SK-N-SH (cell line): ENCODE data around the gene CEP112. TPM values are rescaled to one million over a fixed set of nuclear protein-coding genes. Genes with fewer than 3 reads are reported as not detected.

Source experiments
- CTCF ChIA-PET: fragments of 300-600, 350-600 bp; formaldehyde crosslinking; extraction: SDS; loops from one replicate; lab custom pipeline; 2021; lab: Yijun Ruan, JAX
- POLR2A ChIA-PET: fragments of 350-600 bp; sonication (Branson Sonifier 250); formaldehyde crosslinking; extraction: SDS; loops from one replicate; lab custom pipeline; 2020; ENCODE audit warnings: antibody characterized with exemption, inconsistent platforms; lab: Yijun Ruan, JAX
- DNase-seq: peaks from one replicate; pipeline ENCODE4 v3.0.0; 2012
- H2AFZ ChIP-seq: fragments of 200-600 bp; sonication (generic); 2 replicates; pipeline ENCODE4 v1.8.1; 2016; ENCODE audit warnings: antibody characterized with exemption, mild to moderate bottlenecking, low read depth
- H3F3A ChIP-seq: fragments of 200-600 bp; sonication (generic); replicated peaks from 2 replicates; pipeline ENCODE3; 2016; ENCODE audit warnings: antibody characterized with exemption, mild to moderate bottlenecking; ENCODE audit not compliant: insufficient read depth
- H3K27ac ChIP-seq, 2 experiments: fragments of 200-500 bp in 1 of 2; fragments of 200-600 bp in 1 of 2; sonication (Bioruptor generic) in 1 of 2; sonication (generic), shearing (Covaris generic) in 1 of 2; 2 replicates each; pipeline versions ENCODE4 v1.5.1 to v1.6.1; 2014 to 2016; ENCODE audit warnings: low read depth in 2 of 2, inconsistent platforms in 1 of 2, low read length in 1 of 2, mild to moderate bottlenecking in 1 of 2, mixed read lengths in 1 of 2
- H3K27me3 ChIP-seq: fragments of 200-600 bp; sonication (generic), shearing (Covaris generic); 2 replicates; pipeline ENCODE4 v1.6.1; 2016; ENCODE audit warnings: mixed run types; ENCODE audit not compliant: insufficient read depth
- H3K36me3 ChIP-seq, 2 experiments: fragments of 200-500 bp in 1 of 2; fragments of 200-600 bp in 1 of 2; sonication (Bioruptor generic) in 1 of 2; sonication (generic) in 1 of 2; replicated peaks in 1 of 2; 2 replicates each; pipeline versions ENCODE3 to v1.5.1; 2014 to 2016; ENCODE audit warnings: low read length in 1 of 2, mild to moderate bottlenecking in 1 of 2; ENCODE audit not compliant: insufficient read depth in 2 of 2, control insufficient read depth in 1 of 2
- H3K4me1 ChIP-seq, 2 experiments: fragments of 200-500 bp in 1 of 2; fragments of 200-600 bp in 1 of 2; sonication (Bioruptor generic) in 1 of 2; sonication (generic), shearing (Covaris generic) in 1 of 2; 2 replicates each; pipeline versions ENCODE4 v1.5.1 to v1.6.1; 2014 to 2016; ENCODE audit warnings: low read depth in 1 of 2, low read length in 1 of 2, mixed run types in 1 of 2; ENCODE audit not compliant: insufficient read depth in 2 of 2, control insufficient read depth in 1 of 2
- H3K4me2 ChIP-seq: fragments of 200-600 bp; sonication (generic), shearing (Covaris generic); 2 replicates; pipeline ENCODE4 v1.6.1; 2017; ENCODE audit warnings: mixed run types
- H3K4me3 ChIP-seq, 2 experiments: fragments of 200-500 bp in 1 of 2; fragments of 200-600 bp in 1 of 2; sonication (Bioruptor generic) in 1 of 2; sonication (generic), shearing (Covaris generic) in 1 of 2; 2 replicates each; pipeline versions ENCODE4 v1.5.1 to v1.8.1; 2014 to 2016; ENCODE audit warnings: low read depth in 2 of 2, inconsistent platforms in 1 of 2, low read length in 1 of 2, mild to moderate bottlenecking in 1 of 2, mixed read lengths in 1 of 2, moderate library complexity in 1 of 2
- H3K79me2 ChIP-seq: fragments of 200-600 bp; sonication (generic); 2 replicates; pipeline ENCODE4 v1.8.1; 2017; ENCODE audit warnings: mild to moderate bottlenecking; ENCODE audit not compliant: insufficient read depth
- H3K9ac ChIP-seq: fragments of 200-600 bp; sonication (generic); 2 replicates; pipeline ENCODE4 v1.6.1; 2017; ENCODE audit warnings: mixed run types
- H3K9me2 ChIP-seq: fragments of 200-600 bp; sonication (generic); 2 replicates; pipeline ENCODE4 v1.6.1; 2017; ENCODE audit warnings: mixed run types
- H3K9me3 ChIP-seq: fragments of 200-600 bp; sonication (generic); 2 replicates; pipeline ENCODE4 v1.6.1; 2017; ENCODE audit warnings: mixed run types, mild to moderate bottlenecking, moderate library complexity
- H4K20me1 ChIP-seq: fragments of 200-600 bp; sonication (generic); 2 replicates; pipeline ENCODE4 v1.6.1; 2017; ENCODE audit warnings: mild to moderate bottlenecking, mixed run types; ENCODE audit not compliant: insufficient read depth
- CHD2 ChIP-seq: fragments of 150-350 bp; IDR thresholded peaks from 2 replicates; pipeline ENCODE4 v1.6.1; 2018; ENCODE audit warnings: low read length; ENCODE audit not compliant: partially characterized antibody
- FOSL2 ChIP-seq: IDR thresholded peaks from 2 replicates; pipeline ENCODE4 v1.4.0; 2012; ENCODE audit warnings: low read depth, mild to moderate bottlenecking, moderate library complexity, borderline replicate concordance
- FOXJ3 ChIP-seq: sonication (generic); formaldehyde crosslinking; IDR thresholded peaks from 2 replicates; pipeline ENCODE4 v1.5.1; 2020; ENCODE audit warnings: mild to moderate bottlenecking, missing genetic modification reagents
- MEF2A ChIP-seq: IDR thresholded peaks from 2 replicates; pipeline ENCODE4 v1.4.0; 2012; ENCODE audit warnings: low read depth, borderline replicate concordance
- MXI1 ChIP-seq: IDR thresholded peaks from 2 replicates; pipeline ENCODE4 v1.6.1; 2012; ENCODE audit warnings: mild to moderate bottlenecking, low read depth, low read length, improper control_type of control experiment
- NFIC ChIP-seq: IDR thresholded peaks from 2 replicates; pipeline ENCODE4 v1.4.0; 2012; ENCODE audit warnings: borderline replicate concordance
- NRF1 ChIP-seq: IDR thresholded peaks from 2 replicates; pipeline ENCODE4 v1.6.1; 2012; ENCODE audit warnings: low read depth, mild to moderate bottlenecking, low read length
- POLR2AphosphoS5 ChIP-seq: IDR thresholded peaks from 2 replicates; pipeline ENCODE4 v1.6.1; 2012; ENCODE audit warnings: low read depth, low read length
- RCOR1 ChIP-seq: fragments of 150-350 bp; IDR thresholded peaks from 2 replicates; pipeline ENCODE4 v1.6.1; 2017; ENCODE audit warnings: antibody characterized with exemption, low read length
- RXRA ChIP-seq: IDR thresholded peaks from 2 replicates; pipeline ENCODE4 v1.4.0; 2012; ENCODE audit warnings: low read depth, mild to moderate bottlenecking, borderline replicate concordance
- TAF1 ChIP-seq: IDR thresholded peaks from 2 replicates; pipeline ENCODE4 v1.6.1; 2012; ENCODE audit warnings: low read depth, mild to moderate bottlenecking, low read length, moderate library complexity, borderline replicate concordance
- TEAD4 ChIP-seq: IDR thresholded peaks from 2 replicates; pipeline ENCODE4 v1.4.0; 2012; ENCODE audit warnings: mild to moderate bottlenecking, borderline replicate concordance; ENCODE audit not compliant: insufficient read depth
- YY1 ChIP-seq: IDR thresholded peaks from 2 replicates; pipeline ENCODE4 v1.4.0; 2012; ENCODE audit warnings: low read depth, mild to moderate bottlenecking
- polyA plus RNA-seq, 3 experiments: library from polyadenylated mRNA; depleted of rRNA; stranded (reverse); fragments of >200 nt; gene quantifications; 2 replicates each; pipeline ENCODE4 v1.2.3, GENCODE V29; 2012
- TF ChIP-seq, protein P1 (sequence below): IDR thresholded peaks from 2 replicates; pipeline ENCODE4 v1.4.0; 2012; ENCODE audit warnings: low read depth
- TF ChIP-seq, protein P2 (sequence below): fragments of 150-350 bp; IDR thresholded peaks from 2 replicates; pipeline ENCODE4 v1.6.1; 2016; ENCODE audit warnings: mild to moderate bottlenecking, low read depth, low read length
- TF ChIP-seq, protein P3 (sequence below): IDR thresholded peaks from 2 replicates; pipeline ENCODE4 v1.4.0; 2012; ENCODE audit warnings: low read depth, borderline replicate concordance
- TF ChIP-seq, protein P4 (sequence below): IDR thresholded peaks from 2 replicates; pipeline ENCODE4 v1.6.1; 2012; ENCODE audit warnings: mild to moderate bottlenecking, low read depth, low read length, moderate library complexity
- TF ChIP-seq, protein P5 (sequence below): IDR thresholded peaks from 2 replicates; pipeline ENCODE4; 2012

The CEP112 gene
- polyA plus RNA-seq, 1 of the 3 experiments (the other 2 are of a cell fraction): 7.9 TPM

DNA sequence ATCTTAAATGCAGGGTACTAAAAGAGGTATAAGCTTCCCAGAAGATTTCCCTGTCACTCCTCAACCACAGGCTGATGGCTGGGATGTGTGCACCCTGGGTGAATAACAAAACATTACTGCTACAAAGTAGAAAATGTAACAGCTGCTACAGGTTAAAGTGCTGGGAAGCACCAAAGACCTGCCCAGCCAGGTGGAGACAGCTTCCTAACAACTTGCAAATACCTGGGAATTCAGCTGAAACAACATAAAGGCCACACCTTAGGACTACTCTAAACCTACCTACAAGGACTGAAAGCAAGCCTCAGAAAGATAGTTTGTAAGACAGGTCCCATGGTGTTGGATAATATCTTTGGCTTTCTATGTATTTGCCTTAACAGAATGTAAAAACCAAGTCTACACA lies 118.5 kb downstream of the CEP112 start:
- no peaks in the 10 kb centered on the region for H3K9me2 ChIP-seq
- no peak overlapping the region for H3K27ac ChIP-seq

More for the DNA sequence above, 118.5 kb downstream of the CEP112 start:
- Histone ChIP-seq H3K9ac (no peak overlapping the region), H3K36me3 (peaks cover 0 to 6% of the 10 kb centered on the region in 2 experiments), H3K9me3 (0 out of 2 replicates have a peak, but pooled peaks cover 7% of the 10 kb centered on the region), H4K20me1 (no peaks in the 10 kb centered on the region), H3K79me2 (no peaks in the 10 kb centered on the region; the same call in 1 of the 2 replicates), H2AFZ (no peak overlapping the region), H3K27me3 (no peaks in the 10 kb centered on the region), H3K4me1 (peaks cover 0 to 4% of the 10 kb centered on the region in 2 experiments; a peak in 1 of 4 replicates)
- ChIA-PET CTCF (no interaction called here), POLR2A (no interaction called here)
- TF ChIP-seq RCOR1: no peak
- TF ChIP-seq, protein P1, sequence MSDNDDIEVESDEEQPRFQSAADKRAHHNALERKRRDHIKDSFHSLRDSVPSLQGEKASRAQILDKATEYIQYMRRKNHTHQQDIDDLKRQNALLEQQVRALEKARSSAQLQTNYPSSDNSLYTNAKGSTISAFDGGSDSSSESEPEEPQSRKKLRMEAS: no peak
- no peak for TF ChIP-seq CHD2
- TF ChIP-seq MXI1: no peak
- no peak for TF ChIP-seq FOXJ3 (CRISPR knock-in tag)
- no peak for TF ChIP-seq YY1
- TF ChIP-seq, protein P2, sequence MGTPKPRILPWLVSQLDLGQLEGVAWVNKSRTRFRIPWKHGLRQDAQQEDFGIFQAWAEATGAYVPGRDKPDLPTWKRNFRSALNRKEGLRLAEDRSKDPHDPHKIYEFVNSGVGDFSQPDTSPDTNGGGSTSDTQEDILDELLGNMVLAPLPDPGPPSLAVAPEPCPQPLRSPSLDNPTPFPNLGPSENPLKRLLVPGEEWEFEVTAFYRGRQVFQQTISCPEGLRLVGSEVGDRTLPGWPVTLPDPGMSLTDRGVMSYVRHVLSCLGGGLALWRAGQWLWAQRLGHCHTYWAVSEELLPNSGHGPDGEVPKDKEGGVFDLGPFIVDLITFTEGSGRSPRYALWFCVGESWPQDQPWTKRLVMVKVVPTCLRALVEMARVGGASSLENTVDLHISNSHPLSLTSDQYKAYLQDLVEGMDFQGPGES: no peak
- no peak for TF ChIP-seq RXRA
- no peak for TF ChIP-seq NRF1
- TF ChIP-seq, protein P3, sequence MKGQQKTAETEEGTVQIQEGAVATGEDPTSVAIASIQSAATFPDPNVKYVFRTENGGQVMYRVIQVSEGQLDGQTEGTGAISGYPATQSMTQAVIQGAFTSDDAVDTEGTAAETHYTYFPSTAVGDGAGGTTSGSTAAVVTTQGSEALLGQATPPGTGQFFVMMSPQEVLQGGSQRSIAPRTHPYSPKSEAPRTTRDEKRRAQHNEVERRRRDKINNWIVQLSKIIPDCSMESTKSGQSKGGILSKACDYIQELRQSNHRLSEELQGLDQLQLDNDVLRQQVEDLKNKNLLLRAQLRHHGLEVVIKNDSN: no peak
- no peak for TF ChIP-seq TEAD4
- no peak for TF ChIP-seq FOSL2
- TF ChIP-seq, protein P4, sequence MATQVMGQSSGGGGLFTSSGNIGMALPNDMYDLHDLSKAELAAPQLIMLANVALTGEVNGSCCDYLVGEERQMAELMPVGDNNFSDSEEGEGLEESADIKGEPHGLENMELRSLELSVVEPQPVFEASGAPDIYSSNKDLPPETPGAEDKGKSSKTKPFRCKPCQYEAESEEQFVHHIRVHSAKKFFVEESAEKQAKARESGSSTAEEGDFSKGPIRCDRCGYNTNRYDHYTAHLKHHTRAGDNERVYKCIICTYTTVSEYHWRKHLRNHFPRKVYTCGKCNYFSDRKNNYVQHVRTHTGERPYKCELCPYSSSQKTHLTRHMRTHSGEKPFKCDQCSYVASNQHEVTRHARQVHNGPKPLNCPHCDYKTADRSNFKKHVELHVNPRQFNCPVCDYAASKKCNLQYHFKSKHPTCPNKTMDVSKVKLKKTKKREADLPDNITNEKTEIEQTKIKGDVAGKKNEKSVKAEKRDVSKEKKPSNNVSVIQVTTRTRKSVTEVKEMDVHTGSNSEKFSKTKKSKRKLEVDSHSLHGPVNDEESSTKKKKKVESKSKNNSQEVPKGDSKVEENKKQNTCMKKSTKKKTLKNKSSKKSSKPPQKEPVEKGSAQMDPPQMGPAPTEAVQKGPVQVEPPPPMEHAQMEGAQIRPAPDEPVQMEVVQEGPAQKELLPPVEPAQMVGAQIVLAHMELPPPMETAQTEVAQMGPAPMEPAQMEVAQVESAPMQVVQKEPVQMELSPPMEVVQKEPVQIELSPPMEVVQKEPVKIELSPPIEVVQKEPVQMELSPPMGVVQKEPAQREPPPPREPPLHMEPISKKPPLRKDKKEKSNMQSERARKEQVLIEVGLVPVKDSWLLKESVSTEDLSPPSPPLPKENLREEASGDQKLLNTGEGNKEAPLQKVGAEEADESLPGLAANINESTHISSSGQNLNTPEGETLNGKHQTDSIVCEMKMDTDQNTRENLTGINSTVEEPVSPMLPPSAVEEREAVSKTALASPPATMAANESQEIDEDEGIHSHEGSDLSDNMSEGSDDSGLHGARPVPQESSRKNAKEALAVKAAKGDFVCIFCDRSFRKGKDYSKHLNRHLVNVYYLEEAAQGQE: no peak
- no peak for TF ChIP-seq MEF2A
- no peak for TF ChIP-seq POLR2AphosphoS5
- no peak for TF ChIP-seq NFIC
- no peak for TF ChIP-seq TAF1
- TF ChIP-seq, protein P5, sequence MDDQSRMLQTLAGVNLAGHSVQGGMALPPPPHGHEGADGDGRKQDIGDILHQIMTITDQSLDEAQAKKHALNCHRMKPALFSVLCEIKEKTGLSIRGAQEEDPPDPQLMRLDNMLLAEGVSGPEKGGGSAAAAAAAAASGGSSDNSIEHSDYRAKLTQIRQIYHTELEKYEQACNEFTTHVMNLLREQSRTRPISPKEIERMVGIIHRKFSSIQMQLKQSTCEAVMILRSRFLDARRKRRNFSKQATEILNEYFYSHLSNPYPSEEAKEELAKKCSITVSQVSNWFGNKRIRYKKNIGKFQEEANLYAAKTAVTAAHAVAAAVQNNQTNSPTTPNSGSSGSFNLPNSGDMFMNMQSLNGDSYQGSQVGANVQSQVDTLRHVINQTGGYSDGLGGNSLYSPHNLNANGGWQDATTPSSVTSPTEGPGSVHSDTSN: no peak
- TF ChIP-seq, all 33 proteins: peak for 0
- peaks cover 3% of the 10 kb centered on the region for H3F3A ChIP-seq
- H3K4me3 ChIP-seq: no peak overlapping the region
- no peak for DNase-seq
- H3K4me2 ChIP-seq: no peak overlapping the region
